GM18951 (cell line): ENCODE results near the gene OSBPL10.
"Not testable (repeated sequence)": the region's sequence is repeated elsewhere in the genome, so short reads cannot be mapped to it uniquely, and the experiment has no call there.

Experiments
- POLR2A ChIP-seq: IDR thresholded peaks from 4 replicates; pipeline ENCODE4 v1.6.1; 2011; ENCODE audit warnings: mild to moderate bottlenecking; ENCODE audit not compliant: insufficient read length, insufficient read depth; ENCODE audit errors: extremely low read depth
- in situ Hi-C: fragments of 300-500 bp; cut with MboI; formaldehyde crosslinking; loops from one replicate; pipeline ENCODE4 v1.12.0; 2022; ENCODE audit warnings: low sequenced_read_pairs, mixed read lengths, inconsistent platforms; ENCODE audit not compliant: unreplicated experiment

The OSBPL10 gene

DNA sequence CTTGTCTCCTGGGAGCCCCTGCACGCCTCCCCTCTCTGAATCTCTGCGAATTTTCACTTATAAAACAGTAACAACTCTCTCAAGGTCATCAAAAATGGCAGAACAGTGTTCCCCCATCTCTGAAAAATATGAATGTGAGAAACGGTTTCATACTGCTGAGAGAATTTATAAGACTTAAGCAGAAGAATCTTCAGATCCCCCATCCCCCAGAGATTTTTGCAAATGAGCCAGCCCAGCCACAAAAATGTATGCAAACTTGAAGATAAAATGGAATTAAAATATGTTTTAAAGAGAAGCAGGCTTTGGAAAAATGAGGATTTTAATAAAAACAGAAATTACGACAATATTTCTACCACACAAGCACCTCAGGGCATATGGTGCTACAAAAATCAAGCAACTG is 275.3 kb downstream of the OSBPL10 start:
- TF ChIP-seq POLR2A: no peak
- in situ Hi-C loops: no loop called here

DNA sequence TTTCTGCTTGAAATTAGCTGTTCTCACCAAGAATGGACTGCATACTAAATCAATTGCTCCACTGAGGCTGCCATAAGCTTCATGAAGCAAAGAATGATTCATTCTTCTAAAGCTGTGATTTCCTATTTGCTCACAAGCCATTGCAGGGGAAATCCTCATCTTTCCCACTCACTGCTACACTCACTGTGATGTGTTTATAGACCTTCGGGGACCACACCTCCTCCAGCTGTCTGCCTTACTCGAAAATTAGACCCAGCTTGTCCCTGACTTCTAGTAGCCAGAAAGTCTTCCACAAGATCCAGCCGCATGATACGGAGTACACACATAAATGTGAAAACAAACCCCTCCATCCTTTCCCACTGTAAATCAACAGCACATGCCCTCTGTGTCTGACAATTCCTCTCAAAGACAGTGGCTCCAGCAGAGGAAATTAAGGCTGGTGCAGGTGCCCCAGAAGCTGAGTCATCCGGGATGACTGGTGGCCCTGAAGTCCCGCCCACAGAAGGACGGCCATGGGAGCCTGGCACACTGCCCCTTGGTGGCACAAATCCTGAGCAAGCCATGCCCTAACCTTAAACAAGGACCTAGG is 276.4 kb downstream of the OSBPL10 start:
- in situ Hi-C loops: no loop called here

DNA sequence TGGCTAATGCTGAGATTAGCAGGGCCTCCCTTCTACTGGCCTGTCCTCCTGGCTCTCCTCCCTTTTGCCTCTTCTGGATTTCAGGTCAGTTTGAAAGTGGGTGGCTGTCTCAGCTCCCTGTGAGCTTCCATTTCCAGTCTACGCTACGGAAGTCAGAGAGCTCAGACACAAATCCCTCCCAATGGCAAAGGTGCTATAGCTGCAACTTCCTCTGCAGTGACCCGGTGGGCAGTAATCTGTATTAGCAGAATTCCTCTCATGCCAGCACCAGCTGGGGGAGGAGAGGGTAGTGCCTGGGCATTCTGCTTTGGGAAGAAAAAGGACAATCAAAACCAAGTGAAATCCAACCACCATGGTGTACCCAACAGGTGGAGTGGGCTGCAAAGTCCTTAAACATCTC is 276.9 kb downstream of the OSBPL10 start:
- in situ Hi-C loops: no loop called here
- no peak for TF ChIP-seq POLR2A

More for the DNA sequence above, 276.4 kb downstream of the OSBPL10 start:
- TF ChIP-seq POLR2A: no peak

DNA sequence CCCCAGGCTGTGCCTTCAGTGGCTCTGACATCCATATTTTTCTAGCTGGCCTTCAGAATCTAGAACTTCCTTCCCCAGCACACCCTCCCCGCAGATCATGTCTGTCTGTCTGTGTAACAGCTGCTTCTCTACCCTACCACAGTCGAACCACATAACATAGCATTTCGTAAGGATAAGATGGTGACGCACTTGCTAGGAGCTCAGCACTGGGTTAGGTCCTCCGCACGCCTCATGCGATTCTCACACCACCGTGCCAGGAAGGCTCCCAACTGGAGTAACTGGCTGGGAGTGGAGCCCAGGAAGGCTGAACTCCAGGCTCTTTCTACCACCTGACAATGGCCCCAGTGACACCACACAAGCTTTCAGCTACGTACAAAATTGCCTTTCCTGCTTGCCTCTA is 279.8 kb downstream of the OSBPL10 start:
- in situ Hi-C loops: no loop called here
- no peak for TF ChIP-seq POLR2A

DNA sequence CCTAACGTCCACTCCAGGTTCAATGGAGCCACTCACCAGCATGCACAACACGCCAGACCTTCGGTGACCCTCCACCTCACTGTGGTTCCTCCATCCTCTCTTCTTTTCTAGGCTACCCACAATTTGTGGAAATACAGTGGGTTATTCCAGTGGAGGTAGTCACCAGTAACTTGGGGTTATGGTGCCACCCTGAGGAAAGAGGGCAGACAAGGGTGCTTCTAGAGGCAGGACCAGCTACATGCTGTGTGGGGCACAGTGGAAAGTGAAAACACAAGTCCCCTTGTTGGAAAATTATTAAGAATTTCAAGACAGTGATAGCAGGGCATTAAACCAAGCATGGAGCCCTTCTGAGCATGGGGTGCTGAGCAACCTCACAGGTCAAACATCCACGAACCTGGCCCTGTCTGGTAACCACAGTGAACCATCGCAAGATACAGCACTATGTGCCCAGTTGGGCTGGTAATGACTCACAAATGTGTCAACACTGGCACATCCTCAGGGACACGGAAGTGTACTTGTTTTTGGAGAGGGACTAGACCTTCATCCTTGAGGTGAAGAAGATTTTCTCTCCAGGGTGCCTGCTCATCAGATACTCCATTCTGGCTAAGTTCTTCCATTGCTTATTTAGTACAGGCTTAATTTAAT is 281.6 kb downstream of the OSBPL10 start:
- in situ Hi-C loops: no loop called here

DNA sequence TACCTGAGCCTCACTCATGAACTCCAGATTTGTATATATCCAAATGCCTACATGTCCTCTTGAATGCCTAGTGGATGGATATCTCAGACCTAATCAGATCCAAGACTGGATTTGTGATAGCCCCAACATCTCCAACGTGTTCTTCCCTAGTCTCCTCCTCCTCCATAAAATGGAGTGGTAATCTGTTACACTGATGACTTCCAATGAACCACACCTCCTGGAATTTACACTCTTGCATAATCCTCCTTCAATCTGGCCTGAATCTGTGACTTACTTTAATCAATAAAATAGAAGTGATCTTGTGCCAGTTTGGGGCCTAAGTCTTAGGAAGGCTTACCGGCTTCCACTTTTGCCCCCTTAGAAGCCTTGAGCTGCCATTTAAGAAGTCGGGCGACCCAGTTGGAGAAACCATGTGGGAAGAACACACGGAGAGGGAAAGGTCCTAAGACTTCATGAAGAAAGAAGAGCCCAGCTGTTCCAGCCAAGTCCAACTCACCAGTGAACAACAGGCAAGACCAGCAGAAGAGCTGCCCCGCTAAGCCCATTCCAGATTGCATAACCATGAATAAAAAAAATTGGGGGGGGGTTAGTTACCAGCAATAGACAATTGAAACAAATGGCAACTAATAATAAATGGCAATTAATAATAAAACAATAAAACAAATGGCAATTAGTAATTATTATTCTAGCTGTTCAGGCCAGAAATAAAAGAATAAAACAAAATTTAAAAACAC is 284.1 kb downstream of the OSBPL10 start:
- TF ChIP-seq POLR2A: no peak
- in situ Hi-C loops: no loop called here

More for the DNA sequence above, 281.6 kb downstream of the OSBPL10 start:
- TF ChIP-seq POLR2A: no peak

DNA sequence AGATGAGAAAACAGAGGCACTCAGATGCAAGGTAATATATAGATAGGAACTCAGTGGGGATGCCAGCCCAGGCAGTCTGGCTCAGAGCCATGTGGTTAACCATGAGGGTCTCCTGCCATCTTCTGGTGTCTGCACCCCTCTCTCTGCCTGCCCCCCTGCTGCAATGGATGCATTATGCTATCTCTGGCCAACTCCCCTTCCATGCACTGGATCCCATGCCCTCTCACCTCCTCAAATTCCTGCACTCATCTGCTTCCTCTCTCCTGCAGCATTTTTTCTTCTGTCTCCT is 285.1 kb downstream of the OSBPL10 start:
- no peak for TF ChIP-seq POLR2A
- in situ Hi-C loops: no loop called here

DNA sequence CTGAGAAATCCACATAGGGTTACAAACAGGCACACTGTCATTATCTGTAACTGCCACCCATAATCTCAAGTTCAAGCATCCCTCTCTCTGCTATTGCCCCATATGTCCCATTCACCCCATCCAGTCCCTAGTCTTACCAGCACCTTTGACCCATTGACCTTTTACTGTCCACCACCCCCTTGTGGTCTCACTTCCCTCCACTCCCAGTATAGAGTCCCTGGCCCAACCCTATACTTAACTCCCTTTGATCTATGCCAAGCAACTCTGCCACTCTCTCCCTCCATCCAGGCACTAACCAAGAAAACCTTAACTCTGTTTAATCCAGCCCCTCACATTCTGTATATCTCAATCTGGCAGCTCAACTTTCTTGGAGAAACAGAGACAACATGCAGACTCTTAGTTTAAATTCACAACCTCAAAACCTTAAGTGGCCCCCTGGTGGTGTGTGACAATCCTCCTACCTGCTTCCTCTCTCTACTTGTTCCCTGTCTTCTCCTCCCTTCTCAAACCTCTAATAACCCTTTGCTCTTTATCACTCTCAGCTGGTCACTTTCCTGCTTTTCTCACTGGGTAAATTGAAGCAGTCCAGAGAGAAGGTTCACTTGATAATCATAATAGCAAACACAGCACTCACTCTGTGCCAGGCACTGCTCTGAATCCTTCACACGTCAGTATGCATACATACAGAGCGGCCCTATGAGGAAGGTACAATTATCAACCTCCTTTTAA is 285.6 kb downstream of the OSBPL10 start:
- TF ChIP-seq POLR2A: no peak
- in situ Hi-C loops: no loop called here

DNA sequence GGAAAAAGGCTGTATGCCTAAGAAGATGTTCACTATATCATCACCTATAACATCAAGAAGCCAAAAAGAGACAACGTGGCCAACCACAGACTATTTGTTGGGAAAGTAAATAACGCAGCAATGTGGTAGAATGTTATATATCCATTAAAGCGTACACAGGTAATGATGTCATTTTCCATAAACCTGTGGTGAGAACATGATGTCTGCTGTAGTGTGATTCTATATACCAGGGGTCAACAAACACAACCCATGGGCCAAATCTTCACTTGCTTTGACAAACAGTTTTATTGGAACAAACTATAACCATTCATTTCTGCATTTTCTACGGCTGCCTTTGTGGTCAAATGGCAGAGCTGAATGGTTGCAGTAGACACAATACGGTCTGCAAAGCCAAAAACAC is 287.7 kb downstream of the OSBPL10 start:
- no peak for TF ChIP-seq POLR2A
- in situ Hi-C loops: no loop called here

DNA sequence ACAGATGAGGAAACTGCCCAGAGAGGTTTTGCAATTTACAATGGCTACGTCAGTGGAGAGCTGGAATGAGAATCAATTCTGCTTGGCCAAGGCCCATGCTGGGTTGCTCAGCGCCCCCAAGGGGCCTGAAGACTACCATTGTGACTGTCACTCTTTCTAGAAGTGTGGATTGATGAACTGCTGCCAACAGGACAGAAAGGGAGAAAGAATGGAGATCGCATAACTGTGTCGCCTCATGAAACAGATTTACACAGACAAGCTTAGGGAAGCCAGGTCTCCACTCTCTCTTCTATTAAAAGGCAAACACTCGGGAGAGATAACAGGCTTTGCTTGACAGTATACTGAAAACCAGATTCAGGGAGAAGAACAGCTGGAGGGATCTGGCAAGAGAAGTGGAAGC is 288.3 kb downstream of the OSBPL10 start:
- TF ChIP-seq POLR2A: no peak
- in situ Hi-C loops: no loop called here

DNA sequence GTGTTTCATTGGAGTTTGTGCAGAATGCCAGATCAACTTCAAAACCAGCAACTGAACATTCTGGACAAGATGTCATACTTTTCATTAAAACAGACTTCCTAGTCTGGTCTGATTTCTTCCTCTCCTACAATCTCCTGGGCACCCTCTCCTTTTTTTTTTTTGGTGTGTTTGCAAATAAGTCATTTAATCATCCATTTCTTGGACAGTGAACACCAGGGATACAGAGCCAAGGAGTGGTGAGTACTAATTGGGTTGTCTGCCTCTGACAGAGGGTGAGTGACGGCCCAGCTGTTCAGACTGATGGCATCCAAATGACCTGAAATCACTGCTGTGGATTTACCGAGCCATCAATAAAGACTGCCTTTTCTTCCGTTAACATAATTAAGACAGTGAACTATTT is 290.3 kb downstream of the OSBPL10 start:
- in situ Hi-C loops: no loop called here
- no peak for TF ChIP-seq POLR2A

DNA sequence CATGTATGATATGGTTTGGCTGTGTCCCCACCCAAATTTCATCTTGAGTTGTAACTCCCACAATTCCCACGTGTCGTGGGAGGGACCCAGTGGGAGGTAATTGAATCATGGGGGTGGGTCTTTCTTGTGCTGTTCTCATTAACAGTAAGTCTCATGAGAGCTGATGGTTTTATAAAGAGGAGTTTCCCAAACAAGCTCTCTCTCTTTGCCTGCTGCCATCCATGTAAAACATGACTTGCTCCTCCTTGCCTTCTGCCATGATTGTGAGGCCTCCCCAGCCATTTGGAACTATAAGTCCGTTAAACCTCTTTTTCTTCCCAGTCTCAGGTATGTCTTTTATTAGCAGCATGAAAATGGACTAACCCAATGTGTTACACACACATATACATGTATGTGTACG is 291.5 kb downstream of the OSBPL10 start:
- in situ Hi-C loops: not testable (repeated sequence)

DNA sequence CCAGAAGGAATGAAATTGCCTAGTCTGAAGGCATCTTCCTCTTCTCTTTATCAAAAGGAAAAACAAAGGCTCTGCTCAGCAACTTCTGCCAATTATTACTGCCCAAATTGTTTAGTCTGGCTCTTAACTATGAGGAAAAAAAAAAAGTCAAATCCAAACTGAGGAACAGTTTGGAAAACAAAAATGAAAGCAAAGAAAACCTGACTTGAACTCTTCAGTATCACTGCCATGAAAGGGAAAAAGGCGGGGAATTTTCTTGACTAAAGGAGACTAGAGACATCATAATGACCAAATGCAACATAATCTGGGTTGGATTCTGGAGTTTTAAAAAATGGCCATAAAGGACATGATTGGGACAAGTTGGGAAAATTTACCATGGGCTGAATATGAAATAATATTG is 292.1 kb downstream of the OSBPL10 start:
- no peak for TF ChIP-seq POLR2A
- in situ Hi-C loops: no loop called here
